Endodermal cell (in vitro differentiated cells): ENCODE measurements around the gene EPHB1. TPM values are rescaled to one million over a fixed set of nuclear protein-coding genes. Genes with fewer than 3 reads are reported as not detected.

ENCODE experiments used
- DNase-seq: peaks from one replicate; pipeline ENCODE4 v3.0.0-alpha.2; 2017
- H3K27ac ChIP-seq: 2 replicates; pipeline ENCODE4 v1.5.1; 2013; ENCODE audit warnings: mild to moderate bottlenecking, low read depth, low read length, moderate library complexity
- H3K27me3 ChIP-seq: 2 replicates; pipeline ENCODE4 v1.6.1; 2013; ENCODE audit warnings: mild to moderate bottlenecking, low read length, moderate library complexity; ENCODE audit not compliant: insufficient read depth, control insufficient read depth, poor library complexity, severe bottlenecking
- H3K36me3 ChIP-seq: 2 replicates; pipeline ENCODE4 v1.7.0; 2013; ENCODE audit warnings: mild to moderate bottlenecking, low read length, moderate library complexity; ENCODE audit not compliant: control insufficient read depth, insufficient read depth
- H3K4me1 ChIP-seq: one replicate; pipeline ENCODE4 v1.7.0; 2013; ENCODE audit warnings: low read length; ENCODE audit not compliant: control insufficient read depth, insufficient read depth
- H3K4me3 ChIP-seq: 2 replicates; pipeline ENCODE4 v1.5.1; 2013; ENCODE audit warnings: mild to moderate bottlenecking, low read length, moderate library complexity
- H3K9ac ChIP-seq: 2 replicates; pipeline ENCODE4 v1.6.1; 2013; ENCODE audit warnings: mild to moderate bottlenecking, low read length, moderate library complexity; ENCODE audit not compliant: poor library complexity, severe bottlenecking; ENCODE audit errors: extremely low read depth
- H3K9me3 ChIP-seq: 2 replicates; pipeline ENCODE4 v1.6.1; 2013; ENCODE audit warnings: mild to moderate bottlenecking, low read length, moderate library complexity; ENCODE audit not compliant: control insufficient read depth
- H3K27ac Mint-ChIP-seq: 2 replicates; pipeline ENCODE4 v1.8.0; 2020; ENCODE audit warnings: mixed read lengths
- H3K27me3 Mint-ChIP-seq: 2 replicates; pipeline ENCODE4 v1.8.0; 2021; ENCODE audit warnings: mild to moderate bottlenecking, mixed read lengths; ENCODE audit not compliant: insufficient read depth
- H3K36me3 Mint-ChIP-seq: 2 replicates; pipeline ENCODE4 v1.8.0; 2020; ENCODE audit warnings: low read depth, mixed read lengths
- H3K4me1 Mint-ChIP-seq: 2 replicates; pipeline ENCODE4 v1.8.0; 2020; ENCODE audit warnings: mixed read lengths
- H3K4me3 Mint-ChIP-seq: 2 replicates; pipeline ENCODE4 v1.8.0; 2020; ENCODE audit warnings: mild to moderate bottlenecking, moderate library complexity, mixed read lengths
- H3K9me3 Mint-ChIP-seq: 2 replicates; pipeline ENCODE4 v1.8.0; 2020; ENCODE audit warnings: mild to moderate bottlenecking, mixed read lengths
- WGBS, 2 experiments: methylation state at CpG; one replicate each; pipeline versions ENCODE4 v1.1.5 to v1.1.7; 2013; ENCODE audit warnings: missing lambda C conversion rate in 2 of 2, mixed read lengths in 1 of 2; ENCODE audit not compliant: insufficient coverage in 1 of 2, insufficient read length in 1 of 2; 5-methylcytosine and 5-hydroxymethylcytosine counted together
- total RNA-seq, 2 donors: library from RNA; stranded (reverse); fragmentation: NEBNext Ultra II Directional in 1 of 2; extraction: Animal tissue kit (Norgen Biotek cat#: 25700) in 1 of 2; gene quantifications; 2 replicates in 1 of 2; 3 replicates in 1 of 2; pipeline ENCODE4 v1.2.1, GENCODE V29; 2021
- TF ChIP-seq, protein P1 (sequence below): fragments of 200-600 bp; sonication (generic); conservative IDR thresholded peaks from 2 replicates; pipeline ENCODE4 v1.5.0; 2021; ENCODE audit warnings: antibody characterized with exemption, mild to moderate bottlenecking

The EPHB1 gene
- total RNA-seq, 2 donors from 2014 or later, result 2.9 to 3.6 TPM

DNA sequence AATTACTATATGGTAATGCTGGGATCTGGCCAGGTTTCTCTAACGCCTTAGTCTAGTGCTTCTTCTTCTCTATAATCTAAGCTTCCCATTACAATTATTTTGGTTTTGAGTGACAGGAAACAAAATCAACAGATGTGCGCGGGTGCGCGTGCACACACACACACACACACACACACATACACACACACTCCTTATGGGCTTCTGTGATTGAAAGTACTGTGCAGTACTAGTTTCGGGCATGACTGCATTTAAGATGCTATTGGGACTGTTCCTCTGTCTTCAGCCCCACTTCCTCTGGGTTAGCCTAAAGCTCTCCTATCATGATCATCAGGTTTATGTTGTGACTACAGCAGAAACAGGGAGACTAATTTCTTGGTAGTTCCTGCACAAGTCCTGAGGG lies 32.2 kb downstream of the EPHB1 start:
- Histone ChIP-seq H3K27me3 (no peaks in the 10 kb centered on the region), H3K9ac (no peak overlapping the region), H3K9me3 (no peaks in the 10 kb centered on the region), H3K36me3 (no peaks in the 10 kb centered on the region), H3K4me3 (no peak overlapping the region), H3K27ac (no peak overlapping the region), H3K4me1 (no peaks in the 10 kb centered on the region)
- Mint-ChIP-seq H3K27me3 (peaks cover 13% of the 10 kb centered on the region), H3K9me3 (no peaks in the 10 kb centered on the region), H3K4me3 (no peak overlapping the region), H3K36me3 (no peaks in the 10 kb centered on the region), H3K27ac (no peak overlapping the region), H3K4me1 (peaks cover 4% of the 10 kb centered on the region)
- no peak for DNase-seq
- WGBS, 2 experiments, result 83 to 94% methylated on average over 1 to 6 of the region's 6 CpGs
- TF ChIP-seq, protein P1, sequence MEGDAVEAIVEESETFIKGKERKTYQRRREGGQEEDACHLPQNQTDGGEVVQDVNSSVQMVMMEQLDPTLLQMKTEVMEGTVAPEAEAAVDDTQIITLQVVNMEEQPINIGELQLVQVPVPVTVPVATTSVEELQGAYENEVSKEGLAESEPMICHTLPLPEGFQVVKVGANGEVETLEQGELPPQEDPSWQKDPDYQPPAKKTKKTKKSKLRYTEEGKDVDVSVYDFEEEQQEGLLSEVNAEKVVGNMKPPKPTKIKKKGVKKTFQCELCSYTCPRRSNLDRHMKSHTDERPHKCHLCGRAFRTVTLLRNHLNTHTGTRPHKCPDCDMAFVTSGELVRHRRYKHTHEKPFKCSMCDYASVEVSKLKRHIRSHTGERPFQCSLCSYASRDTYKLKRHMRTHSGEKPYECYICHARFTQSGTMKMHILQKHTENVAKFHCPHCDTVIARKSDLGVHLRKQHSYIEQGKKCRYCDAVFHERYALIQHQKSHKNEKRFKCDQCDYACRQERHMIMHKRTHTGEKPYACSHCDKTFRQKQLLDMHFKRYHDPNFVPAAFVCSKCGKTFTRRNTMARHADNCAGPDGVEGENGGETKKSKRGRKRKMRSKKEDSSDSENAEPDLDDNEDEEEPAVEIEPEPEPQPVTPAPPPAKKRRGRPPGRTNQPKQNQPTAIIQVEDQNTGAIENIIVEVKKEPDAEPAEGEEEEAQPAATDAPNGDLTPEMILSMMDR, result no peak

DNA sequence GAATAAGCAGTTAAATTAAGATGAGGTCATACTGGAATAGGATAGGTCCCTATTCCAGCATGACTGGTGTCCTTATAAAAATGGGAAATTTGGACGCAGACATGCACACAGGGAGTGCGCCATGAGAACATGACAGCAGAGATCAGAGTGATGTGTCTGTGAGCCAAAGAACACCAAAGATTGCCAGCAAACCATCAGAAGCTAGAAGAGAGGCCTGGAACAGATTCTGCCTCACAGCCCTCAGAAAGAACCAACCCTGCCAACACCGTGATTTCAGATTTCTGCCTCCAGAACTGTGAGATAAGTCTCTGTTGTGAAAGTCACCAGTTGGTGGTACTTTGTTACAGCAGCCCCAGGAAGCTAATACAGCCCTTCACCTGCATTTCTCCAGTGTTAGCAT lies 34.7 kb downstream of the EPHB1 start:
- H3K4me3 ChIP-seq, result no peak overlapping the region
- TF ChIP-seq, protein P1, result no peak
- Mint-ChIP-seq H3K9me3 (no peaks in the 10 kb centered on the region), H3K4me1 (no peaks in the 10 kb centered on the region), H3K27me3 (peaks cover 20% of the 10 kb centered on the region), H3K4me3 (no peak overlapping the region), H3K27ac (no peak overlapping the region), H3K36me3 (no peaks in the 10 kb centered on the region)
- no peak overlapping the region for H3K9ac ChIP-seq
- no peaks in the 10 kb centered on the region for H3K4me1 ChIP-seq
- DNase-seq, result no peak
- H3K36me3 ChIP-seq, result no peaks in the 10 kb centered on the region
- no peaks in the 10 kb centered on the region for H3K9me3 ChIP-seq
- H3K27me3 ChIP-seq, result peaks cover 12% of the 10 kb centered on the region
- H3K27ac ChIP-seq, result no peak overlapping the region
- WGBS, 2 experiments, result 88 to 91% methylated on average over 3 of the region's 3 CpGs

DNA sequence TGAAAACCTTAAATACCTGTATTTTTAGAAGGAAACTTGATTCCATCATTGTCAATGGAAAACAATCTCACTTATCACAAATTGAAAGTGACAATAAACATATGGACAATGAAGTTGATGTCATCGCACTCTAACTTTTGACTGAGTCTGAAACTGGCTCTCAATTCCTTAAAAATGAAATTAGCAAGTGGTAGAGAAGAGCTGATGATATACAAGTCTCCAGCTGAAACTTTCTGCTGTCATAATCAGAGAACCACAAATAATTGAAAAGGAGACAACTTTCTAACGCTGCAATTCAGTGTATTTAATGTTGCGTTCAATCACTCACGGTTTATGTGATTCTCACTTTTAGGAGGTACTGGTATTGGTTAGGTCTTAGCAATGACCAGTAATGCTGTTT lies 37.5 kb downstream of the EPHB1 start:
- H3K27ac ChIP-seq, result no peak overlapping the region

More for the DNA sequence above, 37.5 kb downstream of the EPHB1 start:
- Histone ChIP-seq H3K9me3 (no peaks in the 10 kb centered on the region), H3K4me3 (no peak overlapping the region), H3K27me3 (peaks cover 25% of the 10 kb centered on the region), H3K4me1 (no peaks in the 10 kb centered on the region), H3K36me3 (no peaks in the 10 kb centered on the region), H3K9ac (no peak overlapping the region)
- 94 to 95% methylated on average over 3 to 4 of the region's 4 CpGs for WGBS, 2 experiments
- H3K4me1 Mint-ChIP-seq, result no peaks in the 10 kb centered on the region
- H3K36me3 Mint-ChIP-seq, result no peaks in the 10 kb centered on the region
- no peaks in the 10 kb centered on the region for H3K9me3 Mint-ChIP-seq
- no peak for DNase-seq
- no peak overlapping the region for H3K27ac Mint-ChIP-seq
- no peak overlapping the region for H3K4me3 Mint-ChIP-seq
- H3K27me3 Mint-ChIP-seq, result peaks cover 29% of the 10 kb centered on the region
- TF ChIP-seq, protein P1, result no peak
